Measurements from ENCODE around the gene GPR155.
"Not testable (repeated sequence)": the region's sequence is repeated elsewhere in the genome, so short reads cannot be mapped to it uniquely, and the experiment has no call there.

The GPR155 gene

GRCh38 chr2:174390303-174390702 is 96.5 kb downstream of the GPR155 start:
- not testable (repeated sequence) for DNase-seq (ENCODE audit: low read depth, low spot score)

GRCh38 chr2:174389542-174389941 is 97.3 kb downstream of the GPR155 start:
- no peak for DNase-seq (ENCODE audit: low read depth, low spot score)
- H3K4me3 ChIP-seq (ENCODE audit: low read length): no peak overlapping the region

More at GRCh38 chr2:174390303-174390702, 96.5 kb downstream of the GPR155 start:
- not testable (repeated sequence) for H3K4me3 ChIP-seq (ENCODE audit: low read length)

DNA sequence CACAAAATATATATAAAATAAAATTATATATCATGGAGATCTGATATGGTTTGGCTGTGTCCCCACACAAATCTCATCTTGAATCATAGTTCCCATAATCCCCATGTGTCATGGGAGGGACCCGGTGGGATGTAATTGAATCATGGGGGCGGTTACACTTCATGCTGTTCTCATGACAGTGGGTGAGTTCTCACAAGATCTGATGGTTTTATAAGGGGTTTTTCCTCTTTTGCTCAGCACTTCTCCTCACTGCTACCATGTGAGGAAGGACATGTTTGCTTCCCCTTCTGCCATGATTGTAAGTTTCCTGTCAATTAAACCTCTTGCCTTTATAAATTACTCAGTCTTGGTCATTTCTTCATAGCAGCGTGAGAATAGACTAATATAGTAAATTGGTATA is 98.1 kb downstream of the GPR155 start:
- not testable (repeated sequence) for H3K4me3 ChIP-seq (ENCODE audit: low read length)

DNA sequence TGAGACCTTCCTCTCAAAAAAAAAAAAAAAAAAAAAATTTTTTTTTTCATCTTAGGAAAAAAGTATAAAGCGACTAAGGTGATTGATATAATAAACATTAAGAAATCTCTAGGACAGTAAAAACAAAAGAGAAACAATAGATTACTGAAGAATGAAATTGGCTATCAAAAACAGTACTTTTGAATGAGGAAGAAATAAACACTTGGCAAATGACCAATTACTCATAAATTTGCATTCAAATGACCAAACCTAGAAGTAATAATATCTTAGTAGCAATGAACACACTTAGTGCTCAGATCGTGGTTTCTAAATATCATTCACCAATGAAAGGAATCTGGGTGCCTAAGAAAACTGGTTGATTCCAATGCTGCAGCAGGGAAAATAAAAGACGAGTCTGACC is 101.6 kb downstream of the GPR155 start:
- H3K4me3 ChIP-seq (ENCODE audit: low read length): no peak overlapping the region
- DNase-seq (ENCODE audit: low read depth, low spot score): no peak

More for the DNA sequence above, 98.1 kb downstream of the GPR155 start:
- DNase-seq (ENCODE audit: low read depth, low spot score): not testable (repeated sequence)

DNA sequence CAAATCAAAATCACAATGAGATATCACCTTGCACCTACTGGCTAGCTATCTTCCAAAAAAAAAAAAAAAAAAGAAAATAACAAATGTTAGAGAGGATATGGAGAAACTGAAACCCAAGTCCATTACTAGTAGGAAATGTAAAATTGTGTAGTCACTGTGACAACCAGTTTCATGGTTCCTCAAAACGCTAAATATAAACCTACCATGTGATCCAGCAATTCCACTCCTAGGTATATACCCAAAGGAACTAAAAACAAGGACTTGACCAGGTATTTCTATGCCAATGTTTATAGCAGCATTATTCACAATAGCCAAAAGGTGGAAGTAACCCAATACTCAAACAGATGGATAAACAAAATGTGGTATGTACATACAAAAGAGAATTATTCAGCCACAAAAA is 103.0 kb downstream of the GPR155 start:
- no peak for DNase-seq (ENCODE audit: low read depth, low spot score)
- H3K4me3 ChIP-seq (ENCODE audit: low read length): no peak overlapping the region

Measured in Jurkat, Clone E6-1 (cell line).